SH-SY5Y (cell line): ENCODE data around the gene ALAD.

Experiments
- GATA2 ChIP-seq: IDR thresholded peaks from 2 replicates; pipeline ENCODE4 v1.6.1; 2011; ENCODE audit warnings: mild to moderate bottlenecking, low read depth, low read length
- GATA3 ChIP-seq: IDR thresholded peaks from 2 replicates; pipeline ENCODE4 v1.6.1; 2011; ENCODE audit warnings: low read depth, mild to moderate bottlenecking, low read length, moderate library complexity

- no peak for TF ChIP-seq GATA3
- TF ChIP-seq GATA2 = no peak
These were observed 25.7 kb downstream of the ALAD start for GRCh38 chr9:113375057-113376023.
